WTC11 (cell line): ENCODE data around the gene TAX1BP3. TPM values are rescaled to one million over a fixed set of nuclear protein-coding genes. Genes with fewer than 3 reads are reported as not detected.

ENCODE experiments used
- ATAC-seq: fragments of 200-7000 bp; cut with Tn5 transposase; 2 replicates; pipeline ENCODE4 v1.10.0; 2021; ENCODE audit warnings: mild to moderate bottlenecking, moderate library complexity
- CTCF ChIA-PET: fragments of 300-600 bp; sonication (Branson Sonifier 250); formaldehyde crosslinking; loops from one replicate; lab custom pipeline; 2021; ENCODE audit warnings: antibody characterized with exemption; lab: Charles Lee
- POLR2A ChIA-PET: fragments of 350-600 bp; sonication (Branson Sonifier 250); formaldehyde crosslinking; loops from one replicate; lab custom pipeline; 2021; ENCODE audit warnings: antibody characterized with exemption; lab: Charles Lee
- DNase-seq: peaks from one replicate; pipeline ENCODE4 v3.0.0; 2021; ENCODE audit warnings: low spot score
- H3K27ac Mint-ChIP-seq: 2 replicates; pipeline ENCODE4 v1.8.0; 2021; ENCODE audit warnings: mixed read lengths
- H3K27me3 Mint-ChIP-seq: 2 replicates; pipeline ENCODE4 v1.8.0; 2021; ENCODE audit warnings: low read depth, mild to moderate bottlenecking, moderate library complexity, mixed read lengths
- H3K36me3 Mint-ChIP-seq: 2 replicates; pipeline ENCODE4 v1.8.0; 2021; ENCODE audit warnings: mixed read lengths
- H3K4me1 Mint-ChIP-seq: 2 replicates; pipeline ENCODE4 v1.8.0; 2022; ENCODE audit warnings: mixed read lengths
- H3K4me3 Mint-ChIP-seq: 2 replicates; pipeline ENCODE4 v1.8.0; 2021; ENCODE audit warnings: mild to moderate bottlenecking, moderate library complexity, mixed read lengths
- H3K9me3 Mint-ChIP-seq: 2 replicates; pipeline ENCODE4 v1.8.0; 2021; ENCODE audit warnings: mixed read lengths
- CDX4 ChIP-seq: fragments of 250-450 bp; sonication (Bioruptor Pico); IDR thresholded peaks from 2 replicates; pipeline ENCODE4 v1.9.0; 2021; ENCODE audit warnings: moderate library complexity, mild to moderate bottlenecking, inconsistent platforms, borderline replicate concordance
- E2F4 ChIP-seq: sonication (generic); formaldehyde crosslinking; IDR thresholded peaks from 2 replicates; pipeline ENCODE4 v1.8.1; 2022; ENCODE audit warnings: low read depth, mild to moderate bottlenecking, moderate library complexity, missing genetic modification reagents, borderline replicate concordance
- ELF4 ChIP-seq: sonication (generic); formaldehyde crosslinking; IDR thresholded peaks from 2 replicates; pipeline ENCODE4 v1.8.1; 2022; ENCODE audit warnings: low read depth, mild to moderate bottlenecking, moderate library complexity, missing genetic modification reagents
- EMX1 ChIP-seq: fragments of 250-450 bp; sonication (Bioruptor Pico); IDR thresholded peaks from 2 replicates; pipeline ENCODE4 v1.8.0; 2021; ENCODE audit warnings: mild to moderate bottlenecking
- FOXP1 ChIP-seq: sonication (generic); formaldehyde crosslinking; IDR thresholded peaks from 2 replicates; pipeline ENCODE4 v1.8.0; 2022; ENCODE audit warnings: missing genetic modification reagents, mild to moderate bottlenecking, moderate library complexity, borderline replicate concordance
- IRF2 ChIP-seq: sonication (generic); formaldehyde crosslinking; IDR thresholded peaks from 2 replicates; pipeline ENCODE4 v1.8.0; 2022; ENCODE audit warnings: low read depth, missing genetic modification reagents, borderline replicate concordance
- JUN ChIP-seq: sonication (generic); formaldehyde crosslinking; IDR thresholded peaks from 2 replicates; pipeline ENCODE4 v1.8.0; 2023; ENCODE audit warnings: mild to moderate bottlenecking, missing genetic modification reagents
- MXD4 ChIP-seq: fragments of 250-450 bp; sonication (Bioruptor Pico); IDR thresholded peaks from 2 replicates; pipeline ENCODE4 v1.8.0; 2021; ENCODE audit warnings: mild to moderate bottlenecking, moderate library complexity, borderline replicate concordance
- NFATC4 ChIP-seq: fragments of 250-450 bp; sonication (Bioruptor Pico); IDR thresholded peaks from 2 replicates; pipeline ENCODE4 v1.9.0; 2021; ENCODE audit warnings: mild to moderate bottlenecking
- NR1H2 ChIP-seq: sonication (generic); formaldehyde crosslinking; IDR thresholded peaks from 2 replicates; pipeline ENCODE4 v1.9.0; 2021; ENCODE audit warnings: mild to moderate bottlenecking, moderate library complexity, missing genetic modification reagents
- STAT6 ChIP-seq: sonication (generic); formaldehyde crosslinking; conservative IDR thresholded peaks from 2 replicates; pipeline ENCODE4 v1.8.1; 2023; ENCODE audit warnings: mild to moderate bottlenecking, low read depth, missing genetic modification reagents, moderate library complexity
- TCF7 ChIP-seq: sonication (generic); formaldehyde crosslinking; IDR thresholded peaks from 2 replicates; pipeline ENCODE4 v1.8.0; 2022; ENCODE audit warnings: mild to moderate bottlenecking, low read depth, missing genetic modification reagents, moderate library complexity
- ZBTB21 ChIP-seq: sonication (generic); formaldehyde crosslinking; IDR thresholded peaks from 2 replicates; pipeline ENCODE4 v1.8.1; 2023; ENCODE audit warnings: mild to moderate bottlenecking, missing genetic modification reagents, borderline replicate concordance
- ZNF219 ChIP-seq: sonication (generic); formaldehyde crosslinking; IDR thresholded peaks from 2 replicates; pipeline ENCODE4 v1.8.0; 2023; ENCODE audit warnings: missing genetic modification reagents, mild to moderate bottlenecking, borderline replicate concordance
- ZNF232 ChIP-seq: sonication (generic); formaldehyde crosslinking; IDR thresholded peaks from 2 replicates; pipeline ENCODE4 v1.8.0; 2022; ENCODE audit warnings: mild to moderate bottlenecking, missing genetic modification reagents
- ZNF396 ChIP-seq: fragments of 250-450 bp; sonication (Bioruptor Pico); IDR thresholded peaks from 2 replicates; pipeline ENCODE4 v1.8.0; 2021; ENCODE audit warnings: mild to moderate bottlenecking, moderate library complexity, borderline replicate concordance
- total RNA-seq: library from RNA; stranded (reverse); gene quantifications from 3 replicates; pipeline ENCODE4 v1.2.3, GENCODE V29; 2021

TAX1BP3 gene
- total RNA-seq, 1 experiment from 2014 or later, result 76.2 TPM

GRCh38 chr17:3626831-3627768, 41.3 kb downstream of the TAX1BP3 start:
- H3K27ac Mint-ChIP-seq, result no peak overlapping the region
- POLR2A ChIA-PET, result interaction anchor here (1.2 kb wide), 1 partner anchor 9 kb away, joined by 4 read pairs; the partner anchor contains the start of genes CTNS and SHPK

GRCh38 chr17:3622977-3623594, 45.3 kb downstream of the TAX1BP3 start:
- TF ChIP-seq IRF2 (CRISPR knock-in tag) (no peak), ZNF396 (CRISPR knock-in tag) (no peak), MXD4 (no peak), ZNF219 (CRISPR knock-in tag) (no peak), CDX4 (no peak), ZBTB21 (CRISPR knock-in tag) (no peak), STAT6 (no peak), NFATC4 (CRISPR knock-in tag) (no peak), ELF4 (no peak), E2F4 (no peak), JUN (CRISPR knock-in tag) (no peak), NR1H2 (CRISPR knock-in tag) (no peak), FOXP1 (CRISPR knock-in tag) (no peak), EMX1 (no peak)
- Mint-ChIP-seq H3K9me3 (no peaks in the 10 kb centered on the region), H3K36me3 (peaks cover 65% of the 10 kb centered on the region), H3K27me3 (no peaks in the 10 kb centered on the region), H3K4me1 (no peaks in the 10 kb centered on the region), H3K27ac (no peak overlapping the region), H3K4me3 (no peak overlapping the region)
- CTCF ChIA-PET, result interaction anchor here (1.1 kb wide), 1 partner anchor 21 kb away, joined by 3 read pairs; no protein-coding TSS in a partner anchor
- POLR2A ChIA-PET, result interaction anchor here (0.5 kb wide), 1 partner anchor 163 kb away, joined by 7 read pairs; no protein-coding TSS in a partner anchor
- DNase-seq (no peak), ATAC-seq (no peak)

More at GRCh38 chr17:3626831-3627768, 41.3 kb downstream of the TAX1BP3 start:
- ATAC-seq (no peak), DNase-seq (no peak)
- no peak overlapping the region for H3K4me3 Mint-ChIP-seq
- no peaks in the 10 kb centered on the region for H3K27me3 Mint-ChIP-seq
- H3K4me1 Mint-ChIP-seq, result no peaks in the 10 kb centered on the region
- TF ChIP-seq ZNF219 (CRISPR knock-in tag) (no peak), ZNF232 (CRISPR knock-in tag) (no peak), TCF7 (CRISPR knock-in tag) (no peak)
- CTCF ChIA-PET, result interaction anchor here (0.8 to 1.8 kb wide), 2 partner anchors 25 to 578 kb away, joined by 3 to 7 read pairs; no protein-coding TSS in a partner anchor
- H3K9me3 Mint-ChIP-seq, result no peaks in the 10 kb centered on the region
- H3K36me3 Mint-ChIP-seq, result peaks cover 51% of the 10 kb centered on the region
